DMS153 (cell line): ENCODE measurements around the gene FASTKD2.
"Not testable (repeated sequence)": the region's sequence is repeated elsewhere in the genome, so short reads cannot be mapped to it uniquely, and the experiment has no call there.

Source experiments
- DNase-seq: peaks from one replicate; lab custom pipeline; 2025; lab: John Stamatoyannopoulos, UW

FASTKD2 gene

DNA sequence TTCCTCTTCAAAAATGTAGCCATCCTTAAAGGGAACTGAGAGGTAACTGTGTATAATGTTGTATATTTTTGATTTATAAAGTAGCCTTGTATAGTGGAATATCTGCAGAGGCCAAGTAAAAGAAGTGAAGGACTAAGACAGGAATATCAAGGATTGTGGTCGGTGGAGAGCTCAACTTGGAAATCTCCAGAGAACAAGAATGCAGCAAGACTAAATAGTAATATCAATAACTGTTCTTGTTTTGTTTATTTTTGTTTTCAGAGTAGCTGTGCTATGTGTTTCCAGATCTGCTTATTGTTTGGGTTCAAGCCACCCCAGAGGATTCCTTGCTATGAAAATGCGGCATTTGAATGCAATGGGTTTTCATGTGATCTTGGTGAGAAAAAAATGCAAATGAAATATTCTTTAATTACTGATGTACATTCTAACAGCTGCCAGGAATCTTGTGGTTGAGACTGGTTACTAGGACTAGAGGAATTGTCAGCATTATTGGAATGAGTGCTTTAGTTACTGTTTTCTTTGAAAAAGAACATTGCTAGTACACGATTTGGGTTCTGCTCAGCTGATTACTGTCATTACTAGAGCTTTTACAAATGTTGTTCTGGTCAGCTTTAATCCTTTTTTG, 25.0 kb downstream of the FASTKD2 start:
- DNase-seq = no peak

DNA sequence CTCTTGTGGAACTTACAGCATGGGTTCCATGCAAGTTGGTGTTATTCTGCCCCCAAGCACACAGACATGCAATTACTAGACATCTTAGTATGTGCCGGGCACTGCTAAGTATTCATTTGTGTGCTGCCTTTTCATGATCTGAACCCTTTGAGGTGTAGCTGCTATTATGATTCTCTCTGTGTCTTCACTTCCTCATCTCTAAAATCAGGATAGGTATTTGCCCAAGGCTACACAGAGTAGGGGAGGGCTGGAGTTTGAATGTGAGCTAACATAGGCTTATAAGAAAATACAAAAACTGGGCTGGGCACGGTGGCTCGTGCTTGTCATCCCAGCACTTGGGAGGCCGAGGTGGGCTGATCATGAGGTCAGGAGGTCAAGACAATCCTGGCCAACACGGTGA, 27.2 kb downstream of the FASTKD2 start:
- no peak for DNase-seq

DNA sequence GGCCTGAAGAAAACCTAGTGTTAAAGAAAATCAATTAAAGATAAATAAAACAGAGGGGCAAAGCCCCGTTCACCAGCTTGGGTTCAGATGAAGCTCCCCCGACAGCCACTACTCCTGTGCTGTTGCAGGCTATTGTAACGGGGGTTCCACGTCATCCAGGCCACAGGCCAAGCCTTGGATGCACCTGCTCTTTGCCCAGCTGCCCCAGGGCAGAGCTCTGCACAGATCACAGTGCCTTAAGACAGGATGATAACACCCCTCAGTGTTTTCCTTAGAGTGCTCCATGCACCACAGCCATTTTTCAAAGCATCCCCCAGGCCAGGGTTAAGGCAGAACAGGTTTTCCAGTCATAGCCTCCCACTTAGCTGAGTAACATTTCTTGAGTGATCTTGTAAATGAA, 32.0 kb downstream of the FASTKD2 start:
- DNase-seq = no peak

DNA sequence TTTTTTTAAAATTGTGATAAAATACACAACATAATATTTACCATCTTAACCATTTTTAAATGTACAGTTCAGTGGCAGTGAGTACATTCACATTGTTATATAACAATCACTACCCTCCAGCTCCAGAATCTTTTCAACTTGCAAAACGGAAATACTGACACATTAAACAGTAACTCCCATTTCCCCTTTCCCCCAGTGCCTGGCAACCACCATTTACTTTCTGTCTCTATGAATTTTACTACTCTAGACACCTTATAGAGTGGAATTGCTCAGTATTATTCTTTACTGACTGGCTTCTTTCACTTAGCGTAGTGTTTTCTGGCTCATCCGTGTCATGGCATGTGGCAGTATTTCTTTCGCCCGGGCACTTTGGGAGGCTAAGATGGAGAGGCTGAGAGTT, 32.6 kb downstream of the FASTKD2 start:
- no peak for DNase-seq

DNA sequence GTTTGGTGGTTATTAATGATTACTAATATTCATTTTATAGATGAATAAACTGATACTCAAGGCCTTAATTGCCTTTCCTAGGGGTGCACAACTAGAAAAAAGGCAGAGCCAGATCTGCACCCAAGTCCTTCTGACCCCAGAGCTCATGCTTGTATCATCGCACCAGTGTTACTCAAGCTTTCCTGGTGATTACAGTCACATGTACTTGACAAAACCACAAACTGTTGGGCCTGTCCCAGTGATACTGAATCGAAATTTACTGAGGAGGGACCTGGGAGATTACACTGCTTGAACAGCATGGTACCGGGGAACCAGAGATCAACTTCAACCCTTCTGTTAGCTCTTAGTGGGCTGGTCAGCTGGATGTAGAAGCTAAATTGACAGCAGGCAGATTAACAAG, 33.7 kb downstream of the FASTKD2 start:
- no peak for DNase-seq

DNA sequence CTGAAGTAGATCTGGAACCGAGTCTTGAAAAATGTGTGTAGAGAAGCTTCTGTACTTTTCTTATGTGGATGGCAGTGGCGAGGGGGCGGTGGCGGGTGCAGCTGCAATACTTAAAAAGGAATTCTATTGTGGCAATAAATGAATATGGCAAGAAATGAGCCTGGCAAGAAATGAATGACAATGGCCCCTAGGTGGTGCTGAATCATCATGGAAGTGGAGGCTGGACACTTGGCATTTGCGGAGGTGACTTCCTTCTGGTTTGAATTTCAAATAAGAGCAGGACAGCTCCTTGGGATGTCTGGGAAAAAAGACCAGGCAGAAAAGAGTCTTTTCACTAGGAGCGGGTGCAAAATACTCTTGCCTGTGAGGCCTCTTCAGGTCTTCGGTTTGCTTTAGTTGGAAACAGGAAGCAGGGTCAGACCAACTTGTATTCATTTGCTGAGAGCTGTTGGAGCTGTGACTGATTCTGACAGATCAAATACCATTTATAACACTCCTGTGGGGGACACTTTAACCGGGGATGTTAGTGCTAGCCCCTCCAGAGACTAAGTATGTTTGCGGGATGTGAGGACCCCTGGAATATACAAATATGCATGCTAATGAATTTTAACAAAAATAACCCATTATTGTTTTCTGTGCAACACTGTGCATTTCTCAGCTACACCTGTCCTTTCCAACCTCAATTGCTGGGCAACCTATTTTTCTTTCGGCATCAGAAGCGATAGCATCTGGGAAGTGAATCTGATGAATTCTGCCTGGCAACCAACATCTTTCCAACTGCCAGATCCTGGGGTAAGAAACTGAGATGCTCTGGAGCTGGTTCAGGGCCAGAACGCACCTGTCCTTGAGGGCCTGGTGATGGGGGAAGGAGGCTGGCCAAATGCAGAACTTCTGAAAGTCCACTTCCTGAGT, 35.4 kb downstream of the FASTKD2 start:
- DNase-seq = peak; percentile 62

DNA sequence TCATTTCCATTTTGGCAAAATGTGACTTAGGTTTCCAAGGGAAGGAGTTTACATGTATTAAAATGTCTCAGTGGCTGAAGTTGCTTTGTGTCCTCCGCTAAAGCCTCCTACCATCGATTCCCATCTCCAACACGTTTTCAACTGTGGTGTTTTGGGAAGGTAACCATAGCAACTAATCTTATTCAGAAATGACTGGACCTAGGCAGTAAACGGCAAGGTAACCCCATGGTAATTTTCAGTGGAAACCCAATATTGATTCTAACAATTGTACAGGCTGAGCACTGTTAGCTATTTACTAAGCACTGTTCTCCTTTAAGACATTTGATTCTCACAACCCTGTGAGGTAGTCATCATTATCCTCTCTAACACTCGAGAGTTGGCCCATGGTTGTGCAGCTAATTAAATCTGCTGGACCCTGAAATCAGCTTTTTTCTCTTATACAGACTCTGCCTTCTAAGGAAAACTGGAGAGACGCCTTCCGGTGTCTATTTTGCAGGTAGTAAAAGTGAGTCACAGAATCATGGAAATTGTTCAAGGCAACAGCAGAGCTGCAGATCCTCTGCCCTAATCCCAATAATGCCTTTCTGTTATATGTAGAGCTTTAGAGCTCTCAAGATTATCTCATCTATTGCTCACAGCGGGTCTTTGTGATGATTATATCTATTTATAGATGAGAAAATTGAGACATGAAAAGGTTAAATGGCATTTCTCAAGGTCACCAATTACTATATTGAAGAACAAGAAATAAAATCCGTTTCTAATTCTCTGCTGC, 36.2 kb downstream of the FASTKD2 start:
- no peak for DNase-seq

DNA sequence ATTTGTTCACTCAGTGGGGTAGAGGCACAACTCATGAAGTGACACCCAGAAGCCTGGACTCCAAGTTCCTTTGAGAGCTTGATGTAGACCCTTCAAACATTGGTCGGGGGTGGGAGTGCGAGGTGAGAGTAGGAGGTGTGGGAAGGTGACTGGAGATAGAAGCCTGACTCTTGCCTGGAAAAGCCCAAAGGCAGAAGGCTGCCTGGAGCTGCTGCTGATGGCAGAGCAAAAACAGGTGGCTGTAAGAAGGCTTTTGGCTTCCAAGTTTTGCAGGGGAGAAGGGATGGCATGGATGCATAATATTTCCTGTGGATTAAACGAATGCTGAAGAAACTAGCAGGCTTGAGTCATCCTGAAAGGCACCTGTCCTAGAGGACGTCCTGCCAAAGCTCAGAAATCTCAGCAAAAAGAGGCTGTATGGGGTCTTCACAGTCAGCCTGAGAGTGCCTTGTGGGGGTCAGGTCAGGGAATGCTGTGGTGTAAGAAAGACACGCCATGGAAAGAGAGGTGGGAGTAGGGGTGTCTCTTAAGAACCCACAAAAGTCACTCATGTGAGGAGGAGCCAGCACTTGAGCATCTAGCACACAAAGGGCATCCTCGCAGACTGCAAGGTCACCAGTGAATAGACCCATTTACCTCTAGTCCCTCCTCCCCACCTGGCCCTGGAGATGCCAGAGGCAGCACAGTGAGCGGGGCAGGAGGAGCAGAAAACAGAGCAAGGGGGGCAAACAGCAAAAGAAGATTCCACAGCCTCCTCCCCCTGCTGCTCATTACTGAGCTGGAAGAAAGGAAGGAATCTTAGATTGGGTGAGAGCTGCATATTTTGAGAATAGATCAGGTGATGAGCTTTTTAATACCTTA, 37.5 kb downstream of the FASTKD2 start:
- DNase-seq = no peak

DNA sequence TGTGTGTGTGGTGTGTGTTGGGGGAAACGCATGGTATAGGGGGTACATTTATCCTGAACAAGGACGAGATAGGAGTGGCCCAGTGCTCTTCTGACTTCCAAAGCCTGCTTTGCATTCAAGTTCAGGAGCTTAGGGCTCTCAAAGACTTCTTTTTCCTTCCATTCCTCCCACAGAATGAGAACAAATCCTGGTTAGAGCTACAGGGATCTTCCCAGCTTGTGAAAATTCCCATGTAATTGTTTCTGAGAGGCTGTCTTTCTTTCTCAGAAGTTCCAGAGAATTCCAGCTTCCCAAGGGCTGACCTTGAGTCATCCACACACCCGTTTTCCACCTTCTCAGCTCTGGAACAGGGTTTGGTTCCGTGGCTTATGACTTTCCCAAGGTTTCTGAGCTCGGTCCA, 38.9 kb downstream of the FASTKD2 start:
- DNase-seq = no peak

DNA sequence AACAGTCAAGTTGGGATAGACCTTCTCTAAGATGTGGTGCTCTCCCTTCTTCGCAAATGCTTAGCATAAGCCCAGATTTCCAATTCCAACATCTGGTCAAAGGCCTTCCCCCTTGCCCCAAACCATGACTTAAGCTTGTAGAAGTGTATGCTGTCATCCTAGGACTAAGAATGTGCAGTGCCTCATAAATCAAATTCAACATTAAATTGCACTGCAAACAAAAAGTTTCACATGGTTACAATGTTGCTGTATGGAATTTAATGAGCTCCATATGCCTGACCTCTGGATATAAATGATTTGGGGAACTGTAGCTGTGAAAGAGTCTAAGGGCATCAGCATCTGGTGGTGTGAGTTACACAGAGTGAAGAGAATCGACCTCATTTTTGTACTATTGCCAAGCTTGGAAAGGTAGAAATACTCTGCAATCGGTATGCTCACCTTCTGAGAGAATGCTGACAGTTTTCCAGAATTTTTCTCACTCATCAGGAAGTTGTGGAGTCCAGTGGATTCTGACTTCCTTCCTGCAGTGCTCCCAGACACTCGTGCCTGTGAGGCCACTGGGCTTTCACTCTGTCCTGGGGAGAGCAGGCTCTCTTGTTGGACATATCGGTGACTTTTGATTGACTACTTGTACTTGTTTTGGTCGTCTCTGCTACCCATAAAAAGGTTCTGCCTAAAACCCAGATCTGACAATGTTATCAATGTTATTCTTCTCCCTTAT, 40.6 kb downstream of the FASTKD2 start:
- no peak for DNase-seq

DNA sequence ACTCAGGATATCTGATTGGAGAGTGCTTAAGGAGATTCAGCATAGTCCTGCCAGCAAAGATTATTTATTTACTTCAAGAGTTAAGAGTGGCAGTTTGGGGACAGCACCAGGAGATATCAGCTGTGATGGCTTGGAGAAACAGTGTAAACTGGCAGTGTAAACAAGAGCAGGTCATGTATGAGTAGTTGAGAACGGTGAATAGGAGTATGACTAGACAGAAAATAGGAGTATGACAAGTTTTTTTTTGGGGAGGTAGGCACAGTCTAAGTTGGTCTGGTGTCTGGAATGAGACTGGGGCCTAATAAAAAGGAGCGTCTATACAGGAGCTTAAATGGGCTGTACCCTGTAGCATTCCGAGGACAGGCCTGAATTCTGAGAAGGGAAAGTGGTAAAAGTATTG, 42.2 kb downstream of the FASTKD2 start:
- DNase-seq = not testable (repeated sequence)

DNA sequence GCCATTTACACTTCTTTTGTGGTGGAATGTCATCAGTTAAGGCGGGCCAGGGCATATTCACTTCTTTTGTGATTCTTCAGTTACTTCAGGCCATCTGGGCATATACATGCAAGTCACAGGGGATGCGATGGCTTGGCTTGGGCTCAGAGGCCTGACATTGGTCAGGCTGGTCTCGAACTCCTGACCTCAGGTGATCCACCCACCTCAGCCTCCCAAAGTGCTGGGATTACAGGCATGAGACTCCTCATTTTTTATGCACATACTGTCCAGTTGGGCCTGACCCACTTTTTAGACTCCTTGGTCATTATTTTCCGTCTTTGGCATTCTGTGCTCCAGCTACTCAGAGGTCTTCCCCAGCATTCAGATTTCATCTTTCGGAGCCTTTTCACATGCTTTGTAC, 47.1 kb downstream of the FASTKD2 start:
- not testable (repeated sequence) for DNase-seq

DNA sequence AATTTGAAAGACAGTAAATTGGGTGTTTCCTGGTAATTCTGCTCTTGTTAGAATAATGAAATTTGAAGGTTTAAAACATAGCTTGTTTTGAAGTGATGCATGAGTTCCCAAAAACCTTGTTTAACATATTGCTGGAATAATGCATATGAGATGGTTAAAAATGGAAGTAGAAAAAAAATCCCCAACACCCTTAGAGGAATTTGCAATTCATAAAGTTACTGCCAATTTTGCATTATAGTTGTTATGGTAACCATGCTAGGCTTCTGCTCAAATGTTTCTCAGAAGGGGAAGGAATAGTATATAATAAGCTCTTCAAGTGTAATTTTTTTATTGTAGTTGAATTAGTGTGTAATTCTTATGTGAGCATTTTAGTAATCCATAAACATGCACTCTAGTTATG, 49.1 kb downstream of the FASTKD2 start:
- no peak for DNase-seq

DNA sequence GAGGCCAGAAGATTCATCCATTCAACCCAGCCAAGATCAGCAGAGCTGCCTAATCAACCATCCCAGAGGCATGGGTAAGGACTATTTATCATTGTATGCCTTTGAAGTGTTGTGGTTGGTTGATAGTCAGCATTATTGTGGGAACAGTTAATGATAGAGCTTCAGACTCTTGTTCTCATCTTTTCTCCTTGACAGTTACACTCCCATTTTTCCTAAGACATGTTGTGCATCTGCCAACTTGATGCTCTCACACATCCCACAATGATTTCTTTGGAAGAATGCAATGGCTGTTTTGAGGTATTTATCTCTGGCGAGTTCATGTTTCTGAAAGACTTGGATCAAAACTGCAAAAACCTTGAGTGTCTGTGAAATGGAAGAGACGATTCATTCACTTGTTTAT, 55.4 kb downstream of the FASTKD2 start:
- no peak for DNase-seq

DNA sequence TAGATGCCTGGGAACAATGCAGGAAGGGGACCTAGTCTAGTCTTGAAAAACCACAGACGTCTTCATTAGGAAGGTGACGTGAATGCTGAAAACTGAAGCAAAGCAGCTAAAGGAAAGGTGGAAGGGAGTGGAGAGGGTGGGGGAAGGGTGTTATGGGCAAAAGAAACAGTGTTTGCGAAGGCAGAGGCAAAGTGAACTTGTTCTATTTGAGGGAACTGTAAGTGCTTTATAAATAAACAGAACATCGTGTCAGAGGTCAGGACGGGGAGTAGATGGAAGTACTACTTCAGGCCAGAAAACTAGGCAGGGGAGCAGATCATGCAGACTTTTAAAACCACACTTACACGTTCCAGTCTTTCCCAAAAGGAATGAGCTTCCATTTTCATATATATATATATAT, 57.8 kb downstream of the FASTKD2 start:
- no peak for DNase-seq

DNA sequence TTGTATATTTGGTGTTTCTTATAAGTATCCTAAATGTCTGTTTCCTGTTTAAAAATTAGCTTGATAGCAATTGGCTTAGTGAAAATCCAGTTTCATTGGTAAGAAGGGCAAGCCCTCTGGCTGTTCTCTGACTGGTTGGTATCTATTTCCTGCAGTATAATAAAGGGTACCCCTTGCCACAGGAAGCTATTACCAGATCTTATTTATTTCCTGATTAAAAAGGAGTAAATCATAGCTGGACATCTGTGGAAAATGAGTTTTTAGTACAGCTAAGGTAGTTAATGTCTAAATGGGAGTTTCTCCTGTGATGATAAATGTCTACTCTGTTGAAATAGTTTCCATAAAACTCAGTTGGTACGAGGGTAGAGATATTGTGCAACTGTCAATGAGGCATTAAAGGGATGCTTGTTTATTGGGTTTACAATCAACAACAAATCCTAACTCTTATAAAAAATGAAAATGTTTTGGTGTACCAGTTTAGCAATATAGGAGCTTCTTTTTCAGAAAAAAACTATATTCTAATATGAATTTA, 58.7 kb downstream of the FASTKD2 start:
- no peak for DNase-seq

DNA sequence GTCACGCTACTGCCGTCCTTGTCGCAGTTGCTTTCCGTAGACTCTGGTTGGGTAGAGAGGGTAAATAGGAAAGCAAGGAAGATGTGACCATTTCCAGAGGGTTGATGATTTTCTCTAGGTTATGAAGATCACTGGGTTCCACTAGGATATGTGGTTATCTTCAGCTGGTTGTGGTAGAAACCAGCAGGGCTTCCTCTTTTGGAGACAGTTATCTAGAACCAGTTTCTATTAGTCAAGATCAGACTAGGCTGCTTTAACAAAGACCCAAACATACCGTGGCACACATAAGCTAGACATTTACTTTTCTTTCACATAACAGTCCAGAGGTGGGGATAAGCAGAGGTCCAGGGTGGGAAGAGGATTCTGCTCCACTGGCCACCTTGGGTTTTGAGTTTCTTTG, 59.6 kb downstream of the FASTKD2 start:
- no peak for DNase-seq

DNA sequence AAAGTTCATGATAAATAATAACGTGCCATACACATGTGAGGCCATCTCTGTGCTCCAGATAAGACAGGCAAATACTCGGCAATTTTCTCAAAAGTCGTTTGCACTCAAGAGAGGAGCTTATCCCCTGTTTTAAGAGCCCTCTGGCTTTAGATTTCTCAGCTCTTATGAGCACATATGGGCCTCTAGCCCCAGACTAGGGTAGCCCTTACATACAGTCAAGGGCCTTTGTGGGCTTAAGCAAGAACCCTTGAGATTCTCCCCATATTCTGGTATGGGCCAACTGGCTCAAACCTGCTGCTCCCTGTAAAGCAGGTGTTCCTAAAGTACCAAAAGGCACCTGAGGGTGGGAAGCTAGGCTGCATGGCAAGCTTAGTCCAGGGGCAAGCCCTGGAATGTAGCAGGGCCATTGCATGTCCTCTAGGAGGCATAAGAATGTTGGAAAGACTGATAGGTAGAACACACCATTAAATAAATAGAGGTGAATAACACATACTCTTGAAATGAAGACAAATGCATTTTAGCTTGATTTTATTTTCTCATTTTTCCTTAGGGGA, 66.1 kb downstream of the FASTKD2 start:
- no peak for DNase-seq

DNA sequence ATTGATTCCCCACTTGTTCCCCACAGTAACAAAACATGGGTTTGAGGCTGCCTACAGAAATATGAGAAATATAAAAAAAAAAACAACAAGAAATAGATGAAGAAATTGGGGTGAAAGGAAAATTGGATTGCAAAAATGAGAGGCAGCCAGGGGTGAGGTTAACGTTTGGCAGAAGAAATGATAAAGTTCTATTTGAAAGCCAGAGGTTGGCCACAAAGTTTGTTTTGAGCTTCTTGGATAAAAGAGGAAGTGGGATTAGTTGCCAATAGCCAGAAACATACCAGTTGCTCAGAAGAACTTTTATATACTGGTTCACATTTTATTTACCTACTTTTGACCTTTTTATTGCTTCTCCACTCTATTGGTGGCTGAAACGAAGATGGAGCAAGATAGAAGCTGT, 67.5 kb downstream of the FASTKD2 start:
- no peak for DNase-seq

DNA sequence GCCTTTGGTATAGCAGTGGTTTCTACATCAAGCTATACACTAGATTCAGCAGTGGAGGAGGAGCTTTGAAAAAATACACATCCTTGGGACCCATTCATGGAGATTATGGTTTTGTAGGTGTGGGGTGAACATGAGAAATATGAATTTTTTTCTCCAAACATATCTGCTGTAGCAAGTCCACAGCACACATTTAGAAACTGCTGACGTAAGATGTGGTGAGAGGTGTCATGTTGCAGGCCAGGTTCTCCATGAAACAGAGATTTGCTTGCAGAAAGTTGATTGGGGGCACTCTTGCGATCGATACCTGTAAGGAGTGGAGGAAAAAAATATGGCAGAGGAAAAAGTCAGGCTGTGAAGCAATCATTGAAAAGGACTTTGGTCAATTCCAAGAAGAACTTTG, 67.9 kb downstream of the FASTKD2 start:
- no peak for DNase-seq

DNA sequence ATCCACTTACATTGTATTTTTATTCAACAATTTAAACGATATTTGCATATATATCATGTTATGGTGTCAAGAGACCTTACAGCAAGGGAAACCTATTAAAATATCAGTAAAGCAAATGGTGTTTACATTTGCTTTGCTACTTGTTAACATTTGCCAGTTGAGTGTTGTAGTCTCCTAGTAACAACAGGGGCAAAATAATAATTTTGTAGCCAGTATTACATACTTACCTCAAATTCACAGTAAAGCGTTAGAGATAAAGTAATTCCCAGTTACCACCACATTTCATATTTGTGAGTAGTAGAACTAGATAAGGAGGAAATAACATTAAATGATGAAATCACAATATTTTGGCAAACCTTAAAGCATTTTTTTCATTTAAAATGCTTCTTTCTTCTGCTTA, 71.3 kb downstream of the FASTKD2 start:
- no peak for DNase-seq
